Measurements from ENCODE around the gene RBM33.

The RBM33 gene

DNA sequence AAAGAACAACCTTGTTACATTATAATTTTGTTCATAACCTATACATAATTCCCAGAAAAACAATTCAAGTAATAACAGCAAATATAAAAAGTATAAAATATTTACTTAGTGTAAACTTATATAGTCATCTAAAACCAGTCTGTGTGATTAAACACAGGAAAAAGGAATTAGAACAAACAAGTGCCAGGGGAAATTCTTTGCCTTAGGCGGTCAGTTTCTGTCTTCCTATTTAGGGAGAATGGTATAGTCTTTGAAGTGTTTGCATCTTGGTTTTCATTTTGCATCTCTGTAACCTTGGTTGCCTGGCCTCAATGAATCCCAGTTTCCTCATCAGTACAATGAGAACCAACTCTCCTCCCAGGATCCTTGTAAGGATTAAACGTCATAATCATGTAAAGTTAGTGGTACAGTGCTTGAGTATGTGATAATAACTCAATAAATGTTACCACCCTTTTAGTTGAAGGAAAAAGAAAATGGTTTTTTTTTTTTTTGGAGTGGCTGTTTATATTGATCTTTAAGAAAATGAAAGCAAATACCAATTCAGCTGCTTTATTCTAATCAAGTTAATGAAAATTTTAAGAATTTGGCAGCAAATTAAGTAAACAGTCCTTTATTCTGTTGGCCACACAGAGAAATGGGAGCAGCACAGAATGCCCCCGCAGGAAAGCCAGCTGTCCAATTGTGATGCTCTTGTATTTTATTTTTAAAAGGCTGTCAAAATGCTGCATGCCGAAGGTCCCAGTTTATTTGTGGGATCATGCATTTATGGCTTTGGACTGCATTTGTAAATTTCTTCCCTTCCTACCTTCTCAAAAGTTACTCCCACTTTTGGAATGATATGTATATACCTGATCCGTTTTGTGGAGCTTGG, 106.0 kb downstream of the RBM33 start:
- no peak for DNase-seq (ENCODE audit: low read depth)

DNA sequence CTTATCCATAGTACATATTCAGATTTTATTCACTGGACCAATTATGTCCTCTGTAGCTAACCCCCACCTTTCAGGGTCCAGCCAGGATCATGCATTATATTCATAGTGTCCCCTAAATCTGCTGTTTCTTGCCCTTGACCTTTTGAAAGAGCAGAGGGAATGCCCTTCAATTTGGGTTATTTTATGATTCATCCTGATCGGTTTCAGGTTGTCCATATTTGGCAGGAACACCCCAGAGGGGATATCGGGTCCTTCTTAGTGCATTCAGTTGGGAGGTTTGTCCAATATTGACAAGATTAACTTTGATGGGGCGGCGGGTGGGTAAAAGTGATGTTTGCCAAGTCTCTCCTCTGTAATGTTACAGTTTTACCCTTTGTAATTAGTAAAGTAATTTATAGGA, 106.9 kb downstream of the RBM33 start:
- DNase-seq (ENCODE audit: low read depth), result no peak

DNA sequence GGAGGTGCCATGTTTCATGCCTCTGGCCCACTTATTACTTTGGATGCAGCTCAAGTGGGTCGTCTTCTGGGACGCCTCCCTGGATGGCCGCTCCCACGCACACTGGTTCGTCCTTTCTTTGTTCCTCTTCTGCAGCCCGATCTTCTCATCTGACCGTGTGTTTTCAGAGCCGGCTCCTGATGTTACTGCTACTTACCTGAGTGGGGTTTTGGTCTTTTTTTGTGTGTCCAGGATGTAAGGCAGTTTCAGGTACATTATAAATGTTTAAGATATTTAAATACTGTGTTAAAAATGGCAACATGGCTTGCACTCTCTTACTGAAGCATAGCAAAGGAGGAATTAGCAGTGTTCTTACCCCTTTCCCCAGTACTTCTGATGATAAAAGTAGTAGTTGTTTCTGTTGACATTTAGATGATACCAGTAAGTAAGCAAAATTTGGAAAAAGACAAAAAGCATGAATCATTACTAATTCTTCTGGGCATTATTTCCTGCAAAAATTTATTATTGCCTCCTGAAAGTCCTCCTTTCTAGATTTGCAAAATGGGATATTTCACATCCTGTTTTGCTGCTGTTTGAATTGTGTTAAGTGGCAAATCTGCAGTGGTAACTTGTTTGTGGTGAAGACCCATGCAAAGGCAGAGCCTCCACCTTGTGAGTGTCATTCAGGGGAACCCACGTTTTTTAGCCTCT, 108.4 kb downstream of the RBM33 start:
- DNase-seq (ENCODE audit: low read depth), result no peak

DNA sequence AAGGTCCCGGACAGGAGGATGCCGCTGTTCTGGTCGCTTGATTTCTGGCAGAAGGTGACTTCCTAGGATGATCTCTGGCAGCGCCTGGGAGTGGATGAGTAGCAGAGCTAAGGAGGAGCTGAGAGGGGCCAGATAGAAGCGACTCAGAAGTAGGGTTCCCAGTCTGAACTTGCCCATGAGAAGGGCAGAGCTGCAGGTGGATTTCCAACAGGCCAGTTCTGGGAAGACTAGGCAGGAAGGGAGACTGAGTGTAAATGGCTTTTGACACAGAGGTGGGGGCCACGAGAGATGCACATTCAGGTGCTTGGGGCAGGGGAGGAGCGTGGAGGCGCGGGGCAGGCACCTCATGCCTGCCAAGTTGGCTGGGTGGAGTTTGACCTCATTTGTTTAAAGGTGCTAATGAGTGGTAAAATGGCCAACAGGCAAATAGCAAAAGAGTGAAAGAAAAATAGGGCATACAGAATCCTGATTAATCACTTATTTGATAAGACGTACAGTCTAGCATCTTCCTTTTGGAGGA, 109.0 kb downstream of the RBM33 start:
- DNase-seq (ENCODE audit: low read depth), result no peak

DNA sequence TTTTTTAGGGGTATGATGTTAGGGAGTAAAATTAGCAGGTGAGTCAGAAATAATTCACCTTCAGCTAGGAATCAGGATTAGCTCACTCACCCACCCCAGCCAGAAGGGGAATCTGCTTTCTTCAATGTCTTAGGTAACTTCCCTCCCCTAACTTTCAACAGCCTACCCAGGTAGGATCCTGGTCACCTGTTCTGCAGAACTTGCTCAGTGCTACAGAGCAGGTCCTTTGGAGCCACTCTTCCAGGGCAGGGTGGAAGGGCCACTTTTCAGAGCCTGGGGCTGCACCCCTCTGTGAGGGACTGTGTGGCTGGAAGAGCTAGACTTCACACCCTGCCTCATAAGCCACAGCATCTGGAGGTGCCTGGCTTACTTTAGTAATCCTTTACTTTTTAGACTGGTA, 109.7 kb downstream of the RBM33 start:
- DNase-seq (ENCODE audit: low read depth), result no peak

DNA sequence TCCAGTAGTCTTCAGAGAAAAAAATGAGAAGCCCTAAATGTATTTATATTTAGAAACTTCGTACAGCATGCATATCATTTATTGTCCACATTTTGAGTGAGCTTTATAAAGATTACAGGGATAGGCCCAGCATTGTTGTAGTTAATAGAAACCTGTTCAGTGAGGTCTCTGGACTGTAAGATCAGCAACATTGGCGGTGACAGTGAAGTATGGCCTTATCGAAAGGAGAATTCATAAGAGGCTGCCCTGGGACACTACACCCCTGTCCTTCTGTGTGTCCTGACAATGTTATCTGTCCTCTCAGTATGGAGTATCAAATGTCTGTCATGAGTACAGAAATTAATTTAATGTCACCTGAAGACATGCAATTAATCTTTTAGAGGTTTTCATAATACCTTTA, 110.6 kb downstream of the RBM33 start:
- no peak for DNase-seq (ENCODE audit: low read depth)

DNA sequence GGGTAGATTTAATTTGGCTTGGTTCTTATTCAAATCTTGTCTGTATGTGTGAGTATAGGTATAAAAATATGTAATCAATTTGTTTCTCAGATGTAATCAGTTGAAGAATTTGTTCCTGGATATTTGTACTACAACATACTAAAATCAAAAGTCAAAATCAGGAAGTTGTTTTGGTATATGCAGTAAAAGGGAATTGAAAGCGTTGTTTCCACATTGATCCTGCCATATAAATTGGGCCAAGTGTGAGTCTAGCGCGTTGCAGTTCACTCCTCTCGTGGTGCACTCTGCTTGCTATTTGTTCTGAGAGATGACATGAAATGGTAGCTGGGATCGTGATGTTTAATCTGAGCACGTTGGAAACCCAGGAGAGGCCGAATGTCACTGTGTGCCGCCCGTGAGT, 111.9 kb downstream of the RBM33 start:
- no peak for DNase-seq (ENCODE audit: low read depth)

DNA sequence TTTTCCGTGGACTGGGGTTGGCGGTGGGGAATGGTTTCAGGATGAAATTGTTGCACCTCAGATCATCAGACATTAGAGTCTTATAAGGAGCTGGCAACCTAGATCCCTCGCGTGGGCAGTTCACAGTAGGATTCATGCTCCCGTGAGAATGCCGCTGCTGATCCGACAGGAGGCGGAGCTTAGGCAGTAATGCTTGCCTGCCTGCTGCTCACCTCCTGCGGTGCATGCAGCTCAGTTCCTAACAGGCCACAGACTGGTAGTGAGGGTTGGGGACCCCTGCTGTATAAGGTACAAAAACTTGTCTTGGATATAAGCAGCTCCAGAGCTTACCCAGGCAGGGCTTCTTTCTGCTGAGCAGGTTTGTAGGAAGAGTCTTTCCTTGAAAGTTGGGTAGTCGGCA, 113.9 kb downstream of the RBM33 start:
- DNase-seq (ENCODE audit: low read depth), result no peak

DNA sequence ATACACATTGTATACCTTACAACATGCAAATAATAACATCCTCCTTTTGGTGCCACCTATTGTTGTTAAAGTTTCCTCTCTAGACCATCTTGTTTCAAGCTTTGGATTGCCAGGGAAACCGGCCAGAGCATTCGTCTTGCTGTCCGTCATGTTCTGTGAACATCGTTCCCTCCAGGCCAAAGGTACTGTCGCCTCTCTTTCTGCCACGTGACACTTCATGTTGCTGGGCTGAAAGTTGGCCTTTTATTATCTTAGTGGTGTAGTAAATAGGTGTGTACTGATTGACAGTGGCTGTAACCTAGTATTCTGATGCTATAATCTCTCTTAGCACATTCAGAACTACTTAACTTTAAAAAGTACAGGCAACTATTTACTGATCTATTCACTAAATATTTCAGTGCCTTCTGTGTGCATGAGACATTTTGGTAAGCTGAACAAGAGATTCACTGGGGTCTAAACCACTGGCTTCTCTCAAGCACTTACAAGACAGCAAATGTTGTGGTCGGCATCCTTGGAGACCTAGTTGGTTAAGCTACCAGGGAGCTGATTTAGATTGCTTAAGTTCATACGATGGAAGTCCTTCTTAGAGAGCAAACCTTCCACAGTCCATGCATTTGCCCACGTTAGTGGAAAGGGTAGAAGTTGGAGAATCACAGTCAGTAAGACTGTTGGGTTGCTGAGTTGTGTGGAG, 115.4 kb downstream of the RBM33 start:
- DNase-seq (ENCODE audit: low read depth), result no peak

DNA sequence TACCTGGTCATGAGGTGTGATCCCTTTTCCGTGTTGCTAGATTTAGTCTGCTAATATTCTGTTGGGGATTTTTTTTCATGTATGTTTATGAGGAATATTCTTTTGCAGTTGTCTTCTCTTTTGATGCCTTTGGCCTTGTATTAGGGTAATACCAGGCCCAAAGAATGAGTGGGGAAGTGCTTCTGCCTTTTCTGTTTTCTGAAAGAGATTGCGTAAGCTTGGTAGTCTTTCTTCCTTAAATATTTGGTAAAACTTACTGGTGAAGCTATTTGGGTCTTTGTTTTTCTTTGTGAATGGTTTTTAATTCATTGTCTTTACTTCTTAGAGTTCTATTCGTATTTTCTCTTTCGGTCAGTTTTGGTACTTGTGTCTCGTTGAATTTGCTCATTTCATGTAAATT, 116.7 kb downstream of the RBM33 start:
- DNase-seq (ENCODE audit: low read depth), result no peak

DNA sequence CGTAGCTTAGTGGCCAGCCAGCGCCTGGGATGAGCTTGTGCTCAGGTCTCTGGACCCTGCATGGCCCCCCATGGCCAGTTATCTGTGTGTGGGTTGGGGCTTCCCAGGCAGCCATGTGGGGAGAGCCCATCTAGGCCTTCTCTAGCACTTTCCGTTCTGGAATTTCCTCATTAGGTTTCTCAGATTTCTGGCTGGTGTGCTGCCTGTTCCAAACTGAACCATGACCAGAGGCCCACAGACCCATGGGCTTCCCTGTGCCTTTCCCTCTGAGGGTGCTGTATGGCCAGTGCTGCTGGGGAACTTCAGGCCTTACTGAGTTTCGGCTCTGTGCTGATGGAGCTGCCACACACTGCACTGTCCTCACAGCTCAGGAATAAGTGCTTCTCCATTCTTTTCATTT, 117.6 kb downstream of the RBM33 start:
- no peak for DNase-seq (ENCODE audit: low read depth)

DNA sequence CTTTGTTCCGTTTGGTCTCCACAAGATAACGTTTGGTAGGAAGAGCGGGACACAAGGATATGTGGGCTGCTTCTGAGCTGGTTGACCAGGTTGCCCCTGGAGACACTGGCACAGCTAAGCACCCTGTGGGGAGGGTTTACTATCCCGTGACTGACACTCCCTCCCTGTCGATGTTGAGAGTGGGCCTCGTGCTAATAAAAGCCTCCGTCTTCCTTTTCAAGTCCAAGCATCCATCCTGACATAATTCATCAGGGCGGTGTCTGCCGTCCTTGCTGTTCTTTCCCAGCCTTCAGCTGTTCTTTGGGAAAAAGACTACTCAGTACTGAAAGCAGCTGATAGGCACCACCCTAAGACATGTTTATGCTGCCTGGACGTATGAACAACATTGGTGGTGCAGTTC, 118.2 kb downstream of the RBM33 start:
- DNase-seq (ENCODE audit: low read depth), result no peak

DNA sequence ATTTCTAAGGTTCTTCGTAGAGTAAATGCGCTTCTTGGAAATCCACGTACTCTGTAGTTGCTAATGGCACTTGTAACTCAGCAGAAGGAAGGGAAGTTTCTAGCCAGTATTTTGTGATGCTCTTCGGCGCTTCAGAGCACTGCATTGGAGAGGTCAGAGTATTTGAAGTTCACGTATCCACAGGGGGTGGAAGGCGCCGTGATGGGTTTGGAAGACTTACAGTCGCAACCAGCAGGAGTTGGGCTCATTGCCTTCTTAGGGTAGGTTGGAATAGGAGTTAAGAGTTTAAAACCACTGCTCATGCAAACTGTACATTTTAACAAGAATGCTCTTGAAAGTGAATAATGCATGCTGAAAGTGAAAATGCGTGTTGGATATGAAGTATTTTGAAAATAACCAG, 118.7 kb downstream of the RBM33 start:
- no peak for DNase-seq (ENCODE audit: low read depth)

DNA sequence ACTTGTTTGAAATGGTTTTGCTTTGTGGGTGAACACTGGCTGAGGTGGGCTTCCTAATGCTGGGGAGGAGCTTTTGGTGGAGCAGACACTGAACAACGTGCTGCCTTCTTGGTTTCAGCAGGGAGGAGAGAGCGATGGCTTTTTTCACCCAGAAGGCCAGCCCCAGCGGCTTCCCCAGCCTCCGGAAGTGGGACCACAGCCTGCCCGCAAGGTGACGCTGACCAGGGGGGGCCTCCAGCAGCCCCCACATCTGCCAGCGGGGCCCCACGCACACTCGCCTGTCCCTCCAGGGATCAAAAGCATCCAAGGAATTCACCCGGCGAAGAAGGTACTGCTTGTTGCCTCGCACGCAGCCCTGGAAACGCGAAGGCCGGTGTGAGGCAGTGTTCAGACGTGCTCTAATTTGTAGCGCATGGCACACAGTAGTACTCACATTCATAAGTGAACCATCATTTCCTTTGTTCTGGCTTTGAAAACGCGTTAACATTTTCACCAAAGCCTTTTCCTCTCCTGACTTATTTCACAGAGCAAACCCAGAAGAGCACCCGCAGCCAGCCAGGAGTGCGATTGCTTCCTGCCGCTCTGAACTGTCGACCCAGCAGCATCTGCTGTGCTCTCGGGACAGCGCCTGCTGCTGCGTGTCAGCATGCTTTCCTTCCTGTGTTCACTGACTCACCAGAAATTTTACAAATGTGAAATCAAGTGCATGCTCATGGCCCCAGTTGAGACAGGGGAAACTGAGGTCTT, 119.4 kb downstream of the RBM33 start:
- DNase-seq (ENCODE audit: low read depth), result peak; percentile 34

DNA sequence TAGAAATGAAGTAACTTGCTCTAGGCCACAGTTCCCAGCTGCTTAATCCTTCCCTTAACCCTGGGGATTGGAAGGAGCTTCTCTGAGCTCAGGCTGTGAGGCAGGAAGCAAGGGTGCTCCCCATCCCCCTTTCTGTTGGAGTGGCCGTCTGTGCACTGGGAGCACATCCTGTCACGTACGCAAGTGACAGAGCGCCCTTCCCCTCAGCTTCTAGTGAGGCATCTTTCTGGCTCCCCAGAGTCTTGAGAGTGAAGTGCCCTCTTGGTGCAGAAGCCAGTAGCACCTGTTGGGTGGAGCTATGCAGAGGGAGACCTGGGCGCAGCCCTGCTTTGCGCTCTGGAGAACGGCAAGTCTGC, 120.0 kb downstream of the RBM33 start:
- no peak for DNase-seq (ENCODE audit: low read depth)

DNA sequence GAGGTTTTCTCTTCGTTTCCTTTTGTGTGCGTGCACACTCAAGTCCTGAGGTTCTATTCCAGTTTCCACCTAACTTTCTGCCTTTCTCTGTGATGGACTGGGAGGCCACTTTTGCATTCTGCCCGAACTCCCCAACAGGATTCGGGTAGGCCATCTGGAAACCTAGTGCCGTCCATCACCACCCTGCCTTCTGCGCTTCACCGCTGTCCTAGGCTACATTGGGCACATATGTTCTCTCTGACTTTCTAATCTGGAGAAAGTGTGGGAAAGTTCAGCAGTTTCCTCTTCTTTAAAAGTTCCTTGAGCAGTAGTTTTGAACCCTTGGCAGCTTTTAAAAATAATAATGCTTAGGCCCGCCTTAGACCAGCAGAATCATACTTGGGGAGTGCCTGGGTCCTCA, 121.0 kb downstream of the RBM33 start:
- DNase-seq (ENCODE audit: low read depth), result no peak

DNA sequence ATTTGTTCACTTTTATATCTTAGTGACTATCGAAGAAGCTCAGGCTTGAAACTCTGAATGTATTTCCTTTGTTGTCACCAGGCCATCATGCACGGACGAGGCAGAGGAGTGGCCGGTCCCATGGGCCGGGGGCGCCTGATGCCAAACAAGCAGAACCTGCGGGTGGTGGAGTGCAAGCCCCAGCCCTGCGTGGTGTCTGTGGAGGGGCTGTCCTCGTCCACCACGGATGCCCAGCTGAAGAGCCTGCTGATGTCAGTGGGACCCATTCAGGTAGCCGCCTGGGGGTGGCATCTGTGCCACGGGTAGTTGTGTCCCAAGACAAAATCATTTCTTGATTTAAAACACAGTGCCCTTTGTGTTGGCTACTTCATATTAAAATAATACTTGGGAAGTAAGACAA, 121.9 kb downstream of the RBM33 start:
- DNase-seq (ENCODE audit: low read depth), result no peak

DNA sequence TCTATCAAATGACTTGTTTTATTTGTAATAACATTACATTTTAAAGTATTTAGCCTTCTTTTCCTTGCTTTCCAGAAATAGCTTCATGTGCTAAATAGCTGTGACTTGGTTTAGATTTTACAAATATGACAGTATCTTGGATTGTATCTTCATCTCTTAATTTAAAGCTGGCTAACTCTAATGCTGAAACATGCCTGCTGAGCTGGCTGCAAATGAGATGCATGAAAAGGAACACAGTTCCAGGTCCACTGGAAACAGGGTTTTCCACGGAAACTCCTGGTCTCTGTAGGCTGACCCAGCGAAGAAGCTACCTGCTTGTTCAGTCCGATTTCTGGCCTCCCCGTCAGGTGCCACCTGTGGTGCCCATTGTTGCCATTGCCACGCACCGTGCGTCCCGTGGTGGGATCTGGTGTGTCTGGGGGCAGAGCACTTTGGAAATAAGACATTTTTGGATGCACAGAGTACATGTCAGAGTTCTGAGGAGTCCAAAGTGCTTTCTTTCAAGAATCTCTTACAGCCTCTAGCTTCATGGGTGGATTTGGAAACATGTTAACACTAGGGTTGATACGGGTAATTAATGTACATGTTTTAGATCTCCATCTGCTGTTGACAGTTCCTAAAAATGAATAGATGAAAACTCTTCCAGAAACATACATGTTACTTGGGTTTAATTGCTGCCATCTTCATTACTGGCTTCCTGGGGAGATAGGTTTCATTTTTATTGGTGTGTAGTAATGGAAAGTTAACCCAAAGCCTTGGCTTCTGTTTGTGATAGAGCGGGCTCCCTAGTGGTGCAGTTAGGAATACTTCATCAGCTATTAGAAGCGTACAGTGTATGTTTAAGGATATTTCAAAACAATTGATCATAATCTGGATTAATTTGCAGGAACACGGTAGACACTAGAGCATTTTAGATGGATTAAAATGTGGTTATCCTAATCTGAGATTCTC, 122.8 kb downstream of the RBM33 start:
- no peak for DNase-seq (ENCODE audit: low read depth)

DNA sequence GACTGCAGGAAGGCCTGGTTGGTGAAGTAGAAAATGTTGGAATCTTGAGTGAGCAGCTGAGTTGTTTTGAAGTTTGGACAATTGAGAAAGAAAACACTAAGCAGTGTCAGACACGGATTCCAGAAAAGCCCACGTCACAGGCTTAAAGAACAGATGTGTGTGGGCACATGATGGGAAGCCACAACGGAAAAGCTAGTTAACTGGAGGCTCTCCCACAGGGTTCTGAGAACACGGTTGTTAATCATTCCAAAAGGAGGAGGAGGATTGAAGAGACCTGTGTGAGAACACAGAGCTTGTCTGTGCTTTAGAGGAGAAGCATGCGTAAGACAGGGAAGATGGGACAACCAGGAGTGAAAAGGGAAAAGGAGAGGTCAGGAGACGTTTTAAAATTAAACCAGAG, 125.2 kb downstream of the RBM33 start:
- DNase-seq (ENCODE audit: low read depth), result no peak

DNA sequence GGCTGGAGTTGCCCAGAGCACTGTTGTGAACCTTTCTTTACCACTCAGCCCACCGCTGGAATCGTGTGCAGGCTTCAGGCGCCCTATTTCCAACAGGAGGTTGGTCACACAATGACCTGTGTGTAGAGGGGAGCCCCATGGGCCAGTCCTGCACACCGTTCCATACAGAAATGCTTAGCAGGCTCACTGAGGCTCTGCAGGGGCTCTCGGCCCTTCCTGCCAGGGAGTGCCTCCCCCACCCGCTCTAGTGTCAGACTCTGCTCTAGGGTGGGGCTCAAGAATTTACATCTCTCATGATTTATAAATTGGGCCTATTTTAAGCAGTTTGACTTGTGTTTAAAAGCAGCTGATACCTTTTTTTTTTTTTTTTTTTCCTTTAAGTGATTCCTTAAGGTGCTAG, 125.8 kb downstream of the RBM33 start:
- no peak for DNase-seq (ENCODE audit: low read depth)

DNA sequence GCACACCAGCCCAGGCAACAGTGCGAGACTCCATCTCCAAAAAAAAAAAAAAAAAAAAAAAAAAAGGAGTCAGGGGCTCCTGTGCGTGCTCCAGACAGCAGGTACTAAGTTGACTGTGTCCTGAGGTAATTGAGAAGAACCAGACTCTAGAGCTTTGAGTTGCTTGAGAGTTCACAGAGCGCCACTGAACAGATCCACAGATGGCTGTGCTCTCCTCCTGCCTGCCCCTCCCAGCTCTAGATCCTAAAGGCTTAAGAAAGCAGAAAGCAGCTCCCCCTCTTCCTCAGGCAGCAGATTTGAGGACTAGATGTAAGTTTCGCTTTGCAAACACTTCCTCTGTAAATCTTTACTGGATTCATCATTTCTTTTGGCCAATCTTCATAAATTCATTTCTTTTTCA, 129.1 kb downstream of the RBM33 start:
- DNase-seq (ENCODE audit: low read depth), result no peak

Measured in stimulated activated CD8-positive, alpha-beta memory T cell treated with anti-CD3 and anti-CD28 coated beads, Interleukin-12 subunit alpha, Interleukin-12 subunit beta, amount 100 ng/mL, for 4 hours (primary cell).